Omental fat pad (tissue), 4 donors: ENCODE results near the gene PRAMEF2. TPM values are rescaled to one million over a fixed set of nuclear protein-coding genes. Genes with fewer than 3 reads are reported as not detected.
A peak's percentile ranks its signal among the peaks of the same experiment; 100 is the strongest.
"Not testable (repeated sequence)": the region's sequence is repeated elsewhere in the genome, so short reads cannot be mapped to it uniquely, and the experiment has no call there.

ENCODE experiments used
- ATAC-seq: fragments of 150-250 bp; one replicate; pipeline ENCODE4 v1.9.1; 2016; ENCODE audit warnings: mild to moderate bottlenecking, moderate library complexity; ENCODE audit not compliant: low FRiP score
- DNase-seq: peaks from one replicate; pipeline ENCODE4 v3.0.0-alpha.2; 2019; ENCODE audit warnings: low spot score
- total RNA-seq, 4 donors: library from RNA; depleted of rRNA; stranded (reverse); fragments of >200 nt; gene quantifications; one replicate each; pipeline ENCODE4 v1.1.0, GENCODE V29; 2016
- TF ChIP-seq, protein P1 (sequence below), 3 donors: fragments of 450-650 bp; IDR thresholded peaks; one replicate each; pipeline ENCODE4 v1.5.1; 2016 to 2017; ENCODE audit warnings: antibody characterized with exemption in 3 of 3, mild to moderate bottlenecking in 3 of 3, moderate library complexity in 2 of 3

The PRAMEF2 gene, protein sequence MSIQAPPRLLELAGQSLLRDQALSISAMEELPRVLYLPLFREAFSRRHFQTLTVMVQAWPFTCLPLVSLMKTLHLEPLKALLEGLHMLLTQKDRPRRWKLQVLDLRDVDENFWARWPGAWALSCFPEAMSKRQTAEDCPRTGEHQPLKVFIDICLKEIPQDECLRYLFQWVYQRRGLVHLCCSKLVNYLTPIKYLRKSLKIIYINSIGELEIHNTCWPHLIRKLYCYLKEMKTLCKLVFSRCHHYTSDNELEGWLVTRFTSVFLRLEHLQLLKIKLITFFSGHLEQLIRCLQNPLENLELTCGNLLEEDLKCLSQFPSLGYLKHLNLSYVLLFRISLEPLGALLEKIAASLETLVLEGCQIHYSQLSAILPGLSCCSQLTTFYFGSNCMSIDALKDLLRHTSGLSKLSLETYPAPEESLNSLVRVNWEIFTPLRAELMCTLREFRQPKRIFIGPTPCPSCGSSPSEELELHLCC
- total RNA-seq, result not detected

DNA sequence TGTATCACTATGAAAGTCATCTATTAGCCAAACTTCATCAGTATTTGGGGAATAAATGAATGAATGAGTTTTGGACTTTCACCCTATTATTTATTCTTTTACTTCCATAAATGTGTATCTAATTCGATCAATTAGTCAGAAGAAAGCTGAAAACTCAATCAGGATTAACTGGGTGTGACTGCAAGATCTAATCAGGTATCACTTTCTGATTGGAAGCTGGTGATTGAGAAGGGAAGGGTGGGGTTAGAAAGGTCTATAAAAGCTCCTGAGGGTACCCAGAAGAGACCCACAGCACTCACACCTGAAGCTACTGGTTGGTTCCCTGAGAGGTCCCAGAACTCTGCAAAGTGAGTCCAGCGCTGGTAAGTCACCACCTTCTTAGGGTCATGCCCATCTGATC, at the start of gene PRAMEF2:
Gene PRAMEF2 (plus strand): TSS at position 301 of the 400 bp plus-strand sequence. CDS start 1,924 bp downstream, outside the sequence.
- DNase-seq, ATAC-seq: not testable (repeated sequence)

DNA sequence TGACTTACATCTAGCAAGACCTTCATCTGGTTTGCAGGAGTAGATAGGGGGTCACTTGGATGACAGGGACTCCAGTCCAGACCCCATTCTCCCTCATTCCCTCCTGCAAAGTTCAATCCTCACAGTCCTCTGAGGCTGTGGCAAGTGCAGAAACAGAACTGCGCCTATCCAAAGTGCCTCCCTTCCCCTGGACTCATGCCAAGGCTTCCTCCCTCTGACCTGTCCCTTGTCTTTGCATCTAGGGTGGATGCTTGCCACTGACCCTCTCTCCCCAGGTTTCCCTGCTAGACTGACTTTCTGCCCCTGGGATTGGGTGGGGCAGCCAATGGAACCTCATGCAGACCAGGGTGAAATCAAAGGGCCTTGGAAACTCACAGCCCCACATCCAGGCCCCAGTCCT, 47.0 kb upstream of the PRAMEF2 start:
- TF ChIP-seq, protein P1, sequence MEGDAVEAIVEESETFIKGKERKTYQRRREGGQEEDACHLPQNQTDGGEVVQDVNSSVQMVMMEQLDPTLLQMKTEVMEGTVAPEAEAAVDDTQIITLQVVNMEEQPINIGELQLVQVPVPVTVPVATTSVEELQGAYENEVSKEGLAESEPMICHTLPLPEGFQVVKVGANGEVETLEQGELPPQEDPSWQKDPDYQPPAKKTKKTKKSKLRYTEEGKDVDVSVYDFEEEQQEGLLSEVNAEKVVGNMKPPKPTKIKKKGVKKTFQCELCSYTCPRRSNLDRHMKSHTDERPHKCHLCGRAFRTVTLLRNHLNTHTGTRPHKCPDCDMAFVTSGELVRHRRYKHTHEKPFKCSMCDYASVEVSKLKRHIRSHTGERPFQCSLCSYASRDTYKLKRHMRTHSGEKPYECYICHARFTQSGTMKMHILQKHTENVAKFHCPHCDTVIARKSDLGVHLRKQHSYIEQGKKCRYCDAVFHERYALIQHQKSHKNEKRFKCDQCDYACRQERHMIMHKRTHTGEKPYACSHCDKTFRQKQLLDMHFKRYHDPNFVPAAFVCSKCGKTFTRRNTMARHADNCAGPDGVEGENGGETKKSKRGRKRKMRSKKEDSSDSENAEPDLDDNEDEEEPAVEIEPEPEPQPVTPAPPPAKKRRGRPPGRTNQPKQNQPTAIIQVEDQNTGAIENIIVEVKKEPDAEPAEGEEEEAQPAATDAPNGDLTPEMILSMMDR (IDR thresholded peaks at IDR 0.05), result no peak
- ATAC-seq, result no peak
- no peak for DNase-seq

DNA sequence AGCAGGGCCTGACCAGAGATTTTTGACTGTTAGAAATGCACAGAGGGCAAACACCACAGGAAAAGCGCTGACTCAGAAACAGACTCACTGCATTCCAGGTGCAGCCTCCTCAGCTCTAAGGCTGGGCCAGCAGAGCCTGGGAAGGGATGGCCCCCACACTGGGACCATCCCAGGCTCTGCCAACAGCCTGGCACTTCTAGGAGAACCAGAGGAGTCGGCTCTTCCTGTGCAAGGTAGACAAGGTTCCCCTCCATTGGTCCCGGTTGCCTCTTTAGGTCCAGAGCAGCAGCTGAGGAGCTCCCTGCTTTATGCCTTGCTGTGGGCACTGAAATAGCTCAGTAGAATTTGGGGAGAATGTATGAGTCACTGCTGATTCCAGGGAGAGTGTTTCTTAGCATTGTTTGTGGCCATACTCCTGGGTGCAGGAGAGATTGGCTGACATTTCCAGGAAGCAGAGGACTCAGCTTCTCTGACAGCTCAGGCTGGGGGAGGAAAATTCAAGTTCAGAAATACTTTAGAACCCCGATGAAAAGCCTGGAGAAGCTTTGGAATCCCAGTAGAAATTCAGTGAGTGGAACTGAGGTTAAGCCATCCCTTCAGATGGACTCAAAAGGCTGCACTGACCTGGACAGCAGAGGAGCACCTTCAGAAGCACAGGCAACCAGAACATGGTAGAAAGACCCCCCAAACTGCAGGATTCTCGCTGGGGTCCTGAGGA, 46.0 kb upstream of the PRAMEF2 start:
- DNase-seq (no peak), ATAC-seq (peak; percentile 85)
- TF ChIP-seq, protein P1 (IDR thresholded peaks at IDR 0.05), result no peak

GRCh38 chr1:12811409-12811784, 45.5 kb upstream of the PRAMEF2 start:
- no peak for DNase-seq
- TF ChIP-seq, protein P1 (IDR thresholded peaks at IDR 0.05), result no peak
- ATAC-seq, result peak; percentile 28

DNA sequence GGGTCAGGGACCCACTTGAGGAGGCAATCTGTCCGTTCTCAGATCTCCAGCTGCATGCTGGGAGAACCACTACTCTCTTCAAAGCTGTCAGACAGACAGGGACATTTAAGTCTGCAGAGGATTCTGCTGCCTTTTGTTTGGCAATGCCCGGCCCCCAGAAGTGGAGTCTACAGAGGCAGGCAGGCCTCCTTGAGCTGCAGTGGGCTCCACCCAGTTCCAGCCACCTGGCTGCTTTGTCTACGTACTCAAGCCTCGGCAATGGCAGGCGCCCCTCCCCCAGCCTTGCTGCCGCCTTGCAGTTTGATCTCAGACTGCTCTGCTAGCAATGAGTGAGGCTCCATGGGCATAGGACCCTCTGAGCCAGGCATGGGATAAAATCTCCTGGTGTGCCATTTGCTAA, 37.8 kb upstream of the PRAMEF2 start:
- not testable (repeated sequence) for ATAC-seq, DNase-seq

DNA sequence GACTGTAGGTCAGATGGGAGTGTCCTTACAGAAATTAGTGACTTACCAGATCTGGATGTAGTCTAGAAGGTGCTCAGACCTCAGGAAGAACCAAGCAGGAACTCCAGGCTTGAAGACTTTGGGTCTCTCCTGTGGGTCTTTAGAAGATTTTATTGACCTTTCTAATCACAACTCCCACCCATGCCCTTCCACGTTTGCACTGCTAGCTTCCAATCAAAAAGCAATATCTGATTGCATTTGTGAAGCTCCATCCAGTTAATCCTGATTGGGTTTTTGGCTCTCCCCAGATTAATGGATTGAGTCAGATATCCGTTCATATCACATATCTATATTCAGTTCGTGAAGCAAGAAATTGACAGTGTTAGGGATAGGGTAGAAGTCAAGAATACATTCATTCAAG, 25.6 kb upstream of the PRAMEF2 start, which contains the start of gene PRAMEF11:
Gene PRAMEF11 (minus strand): TSS at position 101 of the 400 bp plus-strand sequence. CDS start 2,621 bp downstream, outside the sequence.
- DNase-seq, ATAC-seq: not testable (repeated sequence)

GRCh38 chr1:12833251-12833650, 23.6 kb upstream of the PRAMEF2 start:
- not testable (repeated sequence) for DNase-seq, ATAC-seq

- ATAC-seq, DNase-seq: not testable (repeated sequence)
Measured at GRCh38 chr1:12848620-12849019, 8.3 kb upstream of the PRAMEF2 start, which contains the start of gene HNRNPCL1. Gene HNRNPCL1 (minus strand): TSS chr1:12848720. CDS start chr1:12848289, 431 bp downstream.

GRCh38 chr1:12851779-12852178, 5.1 kb upstream of the PRAMEF2 start:
- DNase-seq (no peak), ATAC-seq (no peak)
- TF ChIP-seq, protein P1 (IDR thresholded peaks at IDR 0.05), result no peak

DNA sequence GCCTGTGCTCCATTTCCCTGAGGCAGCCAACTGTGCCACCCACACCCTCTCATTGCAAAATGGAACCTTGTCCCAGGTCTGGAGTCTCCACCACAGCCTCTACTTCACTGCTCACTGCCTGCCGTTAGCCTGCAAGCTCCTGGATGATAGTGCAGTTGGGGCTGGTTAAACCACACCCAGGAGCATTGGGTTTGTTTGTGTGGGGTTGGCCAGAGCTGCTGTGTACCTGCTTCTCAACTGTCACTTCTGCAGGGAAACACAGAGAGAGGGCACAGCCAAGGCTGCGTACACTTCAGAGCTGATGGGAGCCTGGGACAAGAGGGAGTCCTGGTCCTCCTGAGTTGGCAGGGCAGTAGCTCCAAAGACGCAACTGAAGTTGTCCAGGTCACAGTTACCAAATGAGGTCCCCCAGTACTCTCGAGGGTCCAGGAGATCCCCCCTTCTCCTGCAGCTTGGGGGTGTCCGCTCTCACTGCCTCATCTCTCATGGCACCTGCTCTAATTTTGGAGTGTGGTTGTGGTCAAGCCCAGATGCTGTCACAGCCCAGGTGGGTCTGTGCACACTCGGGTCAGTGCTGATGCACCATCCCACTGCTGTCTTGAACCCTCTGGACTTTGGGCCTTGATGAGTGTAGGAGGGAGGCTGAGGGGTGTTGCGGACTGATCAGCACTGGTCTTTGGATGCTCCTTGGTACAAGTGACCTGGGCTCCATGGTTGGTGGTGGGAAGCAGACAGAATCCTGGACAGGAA, 6.4 kb downstream of the PRAMEF2 start:
- DNase-seq, result not testable (repeated sequence)

DNA sequence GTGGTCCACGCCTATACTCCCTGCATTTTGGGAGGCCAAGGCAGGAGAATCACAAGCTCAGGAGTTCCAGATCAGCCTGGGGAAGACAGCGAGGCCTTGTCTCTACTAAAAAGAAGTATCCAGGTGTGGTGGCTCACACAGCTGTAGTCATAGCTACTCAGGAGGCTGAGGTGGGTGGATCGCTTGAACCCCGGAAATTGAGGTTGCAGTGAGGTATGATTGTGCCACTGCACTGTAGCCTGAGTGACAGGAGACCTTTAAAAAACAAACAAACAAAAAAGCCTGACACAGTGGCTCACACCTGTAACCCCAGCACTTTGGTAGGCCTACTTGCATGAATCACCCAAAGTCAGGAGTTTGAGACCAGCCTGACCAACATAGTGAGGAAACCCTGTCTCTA, 21.6 kb downstream of the PRAMEF2 start:
- DNase-seq, ATAC-seq: not testable (repeated sequence)

More for the DNA sequence above, 6.4 kb downstream of the PRAMEF2 start:
- not testable (repeated sequence) for ATAC-seq

DNA sequence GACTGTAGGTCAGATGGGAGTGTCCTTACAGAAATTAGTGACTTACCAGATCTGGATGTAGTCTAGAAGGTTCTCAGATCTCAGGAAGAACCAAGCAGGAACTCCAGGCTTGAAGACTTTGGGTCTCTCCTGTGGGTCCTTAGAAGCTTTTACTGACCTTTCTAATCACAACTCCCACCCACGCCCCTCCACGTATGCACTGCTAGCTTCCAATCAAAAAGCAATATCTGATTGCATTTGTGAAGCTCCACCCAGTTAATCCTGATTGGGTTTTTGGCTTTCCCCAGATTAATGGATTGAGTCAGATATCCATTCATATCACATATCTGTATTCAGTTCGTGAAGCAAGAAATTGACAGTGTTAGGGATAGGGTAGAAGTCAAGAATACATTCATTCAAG, 29.2 kb downstream of the PRAMEF2 start, which contains the start of gene PRAMEF4:
Gene PRAMEF4 (minus strand): TSS at position 101 of the 400 bp plus-strand sequence. CDS start 2,807 bp downstream, outside the sequence.
- not testable (repeated sequence) for ATAC-seq, DNase-seq

DNA sequence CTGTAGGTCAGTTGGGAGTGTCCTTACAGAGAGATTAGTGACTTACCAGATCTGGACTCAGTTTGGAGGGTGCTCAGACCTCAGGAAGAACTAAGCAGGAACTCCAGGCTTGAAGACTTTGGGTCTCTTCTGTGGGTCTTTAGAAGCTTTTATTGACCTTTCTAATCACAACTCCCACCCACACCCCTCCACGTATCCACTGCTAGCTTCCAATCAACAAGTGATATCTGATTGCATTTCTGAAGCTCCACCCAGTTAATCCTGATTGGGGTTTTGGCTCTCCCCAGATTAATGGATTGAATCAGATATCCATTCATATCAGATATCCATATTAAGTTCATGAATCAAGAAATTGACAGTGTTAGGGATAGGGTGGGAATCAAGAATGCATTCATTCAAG, 41.3 kb downstream of the PRAMEF2 start, which contains the start of gene PRAMEF10:
Gene PRAMEF10 (minus strand): TSS at position 101 of the 400 bp plus-strand sequence. CDS start 2,423 bp downstream, outside the sequence.
- not testable (repeated sequence) for DNase-seq, ATAC-seq
